ENCODE measurements around the gene VASP. TPM values are rescaled to one million over a fixed set of nuclear protein-coding genes. Genes with fewer than 3 reads are reported as not detected.

The VASP gene
- total and polyA plus RNA-seq, 9 of the 15 experiments (the other 6 are each of a cell fraction or from before 2014, with no cell fraction given), result 16.7 to 261 (median 112) TPM

DNA sequence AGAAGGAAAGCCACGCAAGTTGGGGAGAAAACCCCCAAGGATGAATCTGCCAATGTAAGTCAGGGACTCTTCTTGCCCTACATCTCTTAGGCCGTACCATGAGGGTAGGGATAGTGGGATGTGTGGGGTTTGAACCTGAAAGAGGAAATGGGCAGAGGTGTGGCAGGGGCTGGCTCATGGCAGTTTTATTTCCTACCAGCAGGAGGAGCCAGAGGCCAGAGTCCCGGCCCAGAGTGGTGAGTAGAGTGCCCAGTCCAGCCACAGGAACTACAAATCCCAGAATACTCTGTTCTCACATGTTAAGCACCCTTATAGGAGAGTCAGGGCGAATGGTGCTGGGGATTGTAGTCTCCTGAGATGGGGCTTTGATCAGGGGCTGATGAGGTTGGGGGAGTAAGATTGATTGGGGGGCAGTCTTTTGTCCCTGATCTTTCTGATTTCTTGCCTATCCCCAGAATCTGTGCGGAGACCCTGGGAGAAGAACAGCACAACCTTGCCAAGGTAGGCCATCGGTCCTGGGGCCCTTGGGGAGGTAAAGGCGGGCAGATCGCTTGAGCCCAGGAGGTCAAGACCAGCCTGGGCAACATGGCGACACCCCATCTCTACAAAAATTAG is 16.5 kb downstream of the VASP start (continued):
- TF ChIP-seq YY1 (IDR thresholded peaks at IDR 0.05; ENCODE audit: borderline replicate concordance in 1 of 3, control insufficient read depth in 1 of 3, extremely low read depth in 1 of 3, insufficient read depth in 3 of 3, insufficient read length in 1 of 3, insufficient replicate concordance in 2 of 3, low read depth in 1 of 3, low read length in 2 of 3), result peak in 1 of 3 experiments; percentile 20
- TF ChIP-seq TEAD1 (CRISPR knock-in tag; IDR thresholded peaks at IDR 0.05), result 0 out of 4 replicates have a peak, but pooled peaks of 1 of the 2 experiments have one; percentile 64
- TF ChIP-seq, protein P1, sequence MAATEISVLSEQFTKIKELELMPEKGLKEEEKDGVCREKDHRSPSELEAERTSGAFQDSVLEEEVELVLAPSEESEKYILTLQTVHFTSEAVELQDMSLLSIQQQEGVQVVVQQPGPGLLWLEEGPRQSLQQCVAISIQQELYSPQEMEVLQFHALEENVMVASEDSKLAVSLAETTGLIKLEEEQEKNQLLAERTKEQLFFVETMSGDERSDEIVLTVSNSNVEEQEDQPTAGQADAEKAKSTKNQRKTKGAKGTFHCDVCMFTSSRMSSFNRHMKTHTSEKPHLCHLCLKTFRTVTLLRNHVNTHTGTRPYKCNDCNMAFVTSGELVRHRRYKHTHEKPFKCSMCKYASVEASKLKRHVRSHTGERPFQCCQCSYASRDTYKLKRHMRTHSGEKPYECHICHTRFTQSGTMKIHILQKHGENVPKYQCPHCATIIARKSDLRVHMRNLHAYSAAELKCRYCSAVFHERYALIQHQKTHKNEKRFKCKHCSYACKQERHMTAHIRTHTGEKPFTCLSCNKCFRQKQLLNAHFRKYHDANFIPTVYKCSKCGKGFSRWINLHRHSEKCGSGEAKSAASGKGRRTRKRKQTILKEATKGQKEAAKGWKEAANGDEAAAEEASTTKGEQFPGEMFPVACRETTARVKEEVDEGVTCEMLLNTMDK (IDR thresholded peaks at IDR 0.05; ENCODE audit: borderline replicate concordance, insufficient read depth, low read depth, low read length, poor library complexity, severe bottlenecking), result peak; percentile 59
- no peak for TF ChIP-seq ILF3 (IDR thresholded peaks at IDR 0.05; ENCODE audit: borderline replicate concordance)
- TF ChIP-seq, protein P2, sequence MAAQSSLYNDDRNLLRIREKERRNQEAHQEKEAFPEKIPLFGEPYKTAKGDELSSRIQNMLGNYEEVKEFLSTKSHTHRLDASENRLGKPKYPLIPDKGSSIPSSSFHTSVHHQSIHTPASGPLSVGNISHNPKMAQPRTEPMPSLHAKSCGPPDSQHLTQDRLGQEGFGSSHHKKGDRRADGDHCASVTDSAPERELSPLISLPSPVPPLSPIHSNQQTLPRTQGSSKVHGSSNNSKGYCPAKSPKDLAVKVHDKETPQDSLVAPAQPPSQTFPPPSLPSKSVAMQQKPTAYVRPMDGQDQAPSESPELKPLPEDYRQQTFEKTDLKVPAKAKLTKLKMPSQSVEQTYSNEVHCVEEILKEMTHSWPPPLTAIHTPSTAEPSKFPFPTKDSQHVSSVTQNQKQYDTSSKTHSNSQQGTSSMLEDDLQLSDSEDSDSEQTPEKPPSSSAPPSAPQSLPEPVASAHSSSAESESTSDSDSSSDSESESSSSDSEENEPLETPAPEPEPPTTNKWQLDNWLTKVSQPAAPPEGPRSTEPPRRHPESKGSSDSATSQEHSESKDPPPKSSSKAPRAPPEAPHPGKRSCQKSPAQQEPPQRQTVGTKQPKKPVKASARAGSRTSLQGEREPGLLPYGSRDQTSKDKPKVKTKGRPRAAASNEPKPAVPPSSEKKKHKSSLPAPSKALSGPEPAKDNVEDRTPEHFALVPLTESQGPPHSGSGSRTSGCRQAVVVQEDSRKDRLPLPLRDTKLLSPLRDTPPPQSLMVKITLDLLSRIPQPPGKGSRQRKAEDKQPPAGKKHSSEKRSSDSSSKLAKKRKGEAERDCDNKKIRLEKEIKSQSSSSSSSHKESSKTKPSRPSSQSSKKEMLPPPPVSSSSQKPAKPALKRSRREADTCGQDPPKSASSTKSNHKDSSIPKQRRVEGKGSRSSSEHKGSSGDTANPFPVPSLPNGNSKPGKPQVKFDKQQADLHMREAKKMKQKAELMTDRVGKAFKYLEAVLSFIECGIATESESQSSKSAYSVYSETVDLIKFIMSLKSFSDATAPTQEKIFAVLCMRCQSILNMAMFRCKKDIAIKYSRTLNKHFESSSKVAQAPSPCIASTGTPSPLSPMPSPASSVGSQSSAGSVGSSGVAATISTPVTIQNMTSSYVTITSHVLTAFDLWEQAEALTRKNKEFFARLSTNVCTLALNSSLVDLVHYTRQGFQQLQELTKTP (IDR thresholded peaks at IDR 0.05; ENCODE audit: low read depth in 1 of 2, partially characterized antibody in 2 of 2), result peak in 1 of 2 experiments; percentile 98
- no peak for TF ChIP-seq ZNF589 (CRISPR knock-in tag; IDR thresholded peaks at IDR 0.05; ENCODE audit: low read depth)
- TF ChIP-seq, protein P3, sequence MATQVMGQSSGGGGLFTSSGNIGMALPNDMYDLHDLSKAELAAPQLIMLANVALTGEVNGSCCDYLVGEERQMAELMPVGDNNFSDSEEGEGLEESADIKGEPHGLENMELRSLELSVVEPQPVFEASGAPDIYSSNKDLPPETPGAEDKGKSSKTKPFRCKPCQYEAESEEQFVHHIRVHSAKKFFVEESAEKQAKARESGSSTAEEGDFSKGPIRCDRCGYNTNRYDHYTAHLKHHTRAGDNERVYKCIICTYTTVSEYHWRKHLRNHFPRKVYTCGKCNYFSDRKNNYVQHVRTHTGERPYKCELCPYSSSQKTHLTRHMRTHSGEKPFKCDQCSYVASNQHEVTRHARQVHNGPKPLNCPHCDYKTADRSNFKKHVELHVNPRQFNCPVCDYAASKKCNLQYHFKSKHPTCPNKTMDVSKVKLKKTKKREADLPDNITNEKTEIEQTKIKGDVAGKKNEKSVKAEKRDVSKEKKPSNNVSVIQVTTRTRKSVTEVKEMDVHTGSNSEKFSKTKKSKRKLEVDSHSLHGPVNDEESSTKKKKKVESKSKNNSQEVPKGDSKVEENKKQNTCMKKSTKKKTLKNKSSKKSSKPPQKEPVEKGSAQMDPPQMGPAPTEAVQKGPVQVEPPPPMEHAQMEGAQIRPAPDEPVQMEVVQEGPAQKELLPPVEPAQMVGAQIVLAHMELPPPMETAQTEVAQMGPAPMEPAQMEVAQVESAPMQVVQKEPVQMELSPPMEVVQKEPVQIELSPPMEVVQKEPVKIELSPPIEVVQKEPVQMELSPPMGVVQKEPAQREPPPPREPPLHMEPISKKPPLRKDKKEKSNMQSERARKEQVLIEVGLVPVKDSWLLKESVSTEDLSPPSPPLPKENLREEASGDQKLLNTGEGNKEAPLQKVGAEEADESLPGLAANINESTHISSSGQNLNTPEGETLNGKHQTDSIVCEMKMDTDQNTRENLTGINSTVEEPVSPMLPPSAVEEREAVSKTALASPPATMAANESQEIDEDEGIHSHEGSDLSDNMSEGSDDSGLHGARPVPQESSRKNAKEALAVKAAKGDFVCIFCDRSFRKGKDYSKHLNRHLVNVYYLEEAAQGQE (IDR thresholded peaks at IDR 0.05; ENCODE audit: borderline replicate concordance), result peak; percentile 71; the same call in 1 of the 2 replicates
- TF ChIP-seq, protein P3 (CRISPR knock-in tag; IDR thresholded peaks at IDR 0.05; ENCODE audit: low read depth), result no peak
- 0 out of 2 replicates have a peak, but pooled peaks have one; percentile 4 for TF ChIP-seq CREM (IDR thresholded peaks at IDR 0.05; ENCODE audit: low read depth)
- peak; percentile 22; the same call in 1 of the 2 replicates for TF ChIP-seq CTBP1 (IDR thresholded peaks at IDR 0.05; ENCODE audit: borderline replicate concordance)
- TF ChIP-seq EGR1 (conservative IDR thresholded peaks at IDR 0.05), result no peak

Data from K562 (cell line).